ENCODE data around the gene NDUFAF8.

Gene NDUFAF8

DNA sequence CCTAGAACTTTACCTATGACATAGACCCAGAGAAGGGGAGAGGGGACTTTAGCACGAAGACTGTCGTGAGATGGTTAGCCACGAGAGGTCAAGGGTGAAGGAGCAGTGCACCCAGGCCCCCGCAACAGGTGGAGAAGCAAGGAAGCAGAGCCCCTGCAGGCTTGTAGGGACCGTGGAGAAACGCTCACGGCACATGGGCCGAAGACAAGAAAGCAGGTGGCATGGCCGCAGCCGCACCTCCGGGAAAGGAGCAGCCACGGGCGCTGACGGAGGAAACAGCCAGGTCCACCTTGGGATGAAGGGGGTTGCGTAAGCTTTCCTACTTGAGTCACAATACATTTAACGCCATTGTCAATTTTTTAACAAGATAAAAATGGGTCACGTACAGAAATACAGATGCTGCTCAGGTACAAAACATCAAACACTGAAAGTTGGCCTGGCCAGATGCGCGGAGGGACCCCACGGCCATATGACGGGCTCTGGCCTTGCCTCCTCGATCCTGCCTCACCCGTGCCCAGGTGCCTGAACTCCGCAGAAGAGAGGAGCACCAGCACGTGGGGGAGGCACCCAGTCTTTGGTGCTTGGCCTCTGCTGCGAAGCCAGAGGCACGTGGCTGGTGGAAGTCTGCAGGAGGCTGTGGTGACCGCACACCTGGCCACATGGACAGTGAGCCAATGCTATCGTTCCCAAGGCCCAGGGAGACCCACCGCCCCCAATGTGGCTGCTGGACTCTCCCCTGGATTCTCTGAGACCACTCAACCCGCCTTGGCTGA lies 34.8 kb downstream of the NDUFAF8 start:
- no peak for DNase-seq (ENCODE audit: low read depth in 2 of 2)

DNA sequence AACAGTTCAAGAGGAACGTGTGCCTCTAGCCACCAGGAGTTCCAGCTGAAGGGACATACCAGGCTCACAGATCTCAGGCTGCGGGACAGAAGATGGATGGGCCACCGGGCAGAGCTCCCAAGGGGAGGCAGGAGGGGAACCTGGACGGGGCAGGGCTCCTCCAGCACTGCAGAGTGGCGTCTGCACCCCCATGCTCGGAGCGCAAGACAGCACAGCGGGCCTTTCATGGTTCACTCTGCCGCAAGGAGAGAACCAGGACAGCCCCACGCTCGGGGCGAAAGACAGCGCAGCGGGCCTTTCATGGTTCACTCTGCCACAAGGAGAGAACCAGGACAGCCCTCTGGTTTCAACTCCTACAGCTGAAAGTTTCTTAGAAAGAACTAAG lies 35.3 kb downstream of the NDUFAF8 start:
- DNase-seq (ENCODE audit: low read depth in 2 of 2): no peak

DNA sequence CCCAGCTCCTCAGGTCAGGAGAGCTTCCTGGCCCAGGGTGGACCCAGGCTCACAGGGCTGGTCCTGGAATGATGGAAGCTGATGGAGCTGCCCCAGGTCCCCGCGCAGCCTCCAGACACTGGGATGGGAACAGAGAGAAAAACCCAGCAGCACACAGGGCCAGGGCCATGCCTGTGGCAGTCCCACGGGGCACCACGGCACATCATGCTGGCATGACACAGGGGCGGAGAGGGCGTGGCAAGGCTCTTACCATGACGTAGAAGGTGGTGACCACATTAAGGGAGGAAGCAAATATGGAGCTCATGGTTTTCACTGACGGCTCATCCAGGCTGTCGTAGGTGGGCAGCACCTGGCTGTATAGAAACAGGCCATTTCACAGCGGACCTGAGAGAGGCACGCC lies 37.7 kb downstream of the NDUFAF8 start:
- DNase-seq (ENCODE audit: low read depth in 2 of 2): no peak

DNA sequence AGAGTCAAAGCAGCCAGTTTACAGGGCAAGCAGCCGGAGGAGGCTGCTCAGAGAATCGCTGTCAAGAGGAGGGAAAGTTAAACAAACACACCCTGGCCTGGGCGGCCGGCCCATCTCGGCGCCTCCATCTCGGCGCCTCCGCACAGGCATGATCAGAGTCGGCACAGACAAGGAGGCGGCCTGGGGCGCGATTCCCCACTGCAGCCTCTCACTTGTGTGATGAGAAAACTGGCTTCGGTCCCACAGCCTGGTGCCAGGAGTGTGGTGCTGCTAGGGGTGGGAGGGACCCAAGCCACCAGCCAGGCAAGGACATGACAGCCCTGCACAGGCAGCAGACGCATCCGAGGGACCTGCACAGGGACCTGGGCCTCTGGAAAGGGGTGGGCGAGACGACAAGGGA lies 38.3 kb downstream of the NDUFAF8 start:
- DNase-seq (ENCODE audit: low read depth in 2 of 2): no peak

DNA sequence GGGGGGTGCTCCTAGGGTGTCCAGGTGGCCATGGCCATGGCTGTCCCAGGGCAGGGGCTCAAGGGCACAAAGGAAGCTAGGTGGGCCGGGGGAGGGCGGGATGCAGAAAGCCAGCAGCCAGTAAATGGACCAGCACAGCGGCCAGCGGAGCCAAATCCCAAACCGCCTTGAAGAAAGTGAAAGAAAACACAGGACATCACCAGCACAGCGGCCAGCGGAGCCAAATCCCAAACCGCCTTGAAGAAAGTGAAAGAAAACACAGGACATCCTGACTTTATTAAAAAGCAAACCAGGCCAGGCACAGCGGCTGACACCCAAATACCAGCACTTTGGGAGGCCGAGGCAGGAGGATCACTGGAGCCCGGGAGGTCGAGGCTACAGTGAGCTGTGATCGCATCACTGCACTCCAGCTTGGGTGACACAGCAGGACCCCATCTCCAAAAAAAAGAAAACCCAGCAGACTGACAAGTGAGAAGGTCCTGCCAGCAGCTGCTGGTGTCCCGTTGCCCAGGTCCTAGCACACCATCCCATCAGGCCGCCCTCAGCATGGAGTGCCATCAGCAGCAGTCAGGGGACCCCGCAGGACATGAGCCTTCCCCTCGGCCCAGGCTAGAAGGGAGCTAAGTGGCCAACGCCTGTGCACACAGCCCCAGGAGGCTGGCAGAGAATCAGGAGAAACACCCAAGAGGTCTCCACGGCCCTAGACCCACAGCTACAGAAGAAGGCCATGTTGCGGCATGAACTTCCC lies 39.0 kb downstream of the NDUFAF8 start:
- no peak for DNase-seq (ENCODE audit: low read depth in 2 of 2)

DNA sequence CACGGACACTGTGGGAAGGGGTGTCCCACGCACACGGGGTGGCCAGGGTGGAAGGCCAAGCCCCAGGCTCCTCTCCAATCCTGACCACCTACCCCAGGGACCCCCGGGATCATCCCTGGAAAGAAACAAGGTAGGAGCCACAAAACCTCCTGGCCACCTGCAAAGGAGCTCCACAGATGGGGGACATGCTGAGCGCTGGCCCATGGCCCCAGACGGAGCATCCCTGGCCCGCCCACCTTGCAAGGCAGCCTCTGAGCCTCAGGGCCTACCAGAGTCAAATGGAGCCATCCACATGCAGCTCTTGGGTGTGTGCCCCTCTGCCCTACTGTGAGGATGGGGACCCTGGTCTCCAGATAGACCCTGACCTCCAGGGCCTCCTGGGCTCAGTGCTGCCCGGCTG lies 39.7 kb downstream of the NDUFAF8 start:
- no peak for DNase-seq (ENCODE audit: low read depth in 2 of 2)

DNA sequence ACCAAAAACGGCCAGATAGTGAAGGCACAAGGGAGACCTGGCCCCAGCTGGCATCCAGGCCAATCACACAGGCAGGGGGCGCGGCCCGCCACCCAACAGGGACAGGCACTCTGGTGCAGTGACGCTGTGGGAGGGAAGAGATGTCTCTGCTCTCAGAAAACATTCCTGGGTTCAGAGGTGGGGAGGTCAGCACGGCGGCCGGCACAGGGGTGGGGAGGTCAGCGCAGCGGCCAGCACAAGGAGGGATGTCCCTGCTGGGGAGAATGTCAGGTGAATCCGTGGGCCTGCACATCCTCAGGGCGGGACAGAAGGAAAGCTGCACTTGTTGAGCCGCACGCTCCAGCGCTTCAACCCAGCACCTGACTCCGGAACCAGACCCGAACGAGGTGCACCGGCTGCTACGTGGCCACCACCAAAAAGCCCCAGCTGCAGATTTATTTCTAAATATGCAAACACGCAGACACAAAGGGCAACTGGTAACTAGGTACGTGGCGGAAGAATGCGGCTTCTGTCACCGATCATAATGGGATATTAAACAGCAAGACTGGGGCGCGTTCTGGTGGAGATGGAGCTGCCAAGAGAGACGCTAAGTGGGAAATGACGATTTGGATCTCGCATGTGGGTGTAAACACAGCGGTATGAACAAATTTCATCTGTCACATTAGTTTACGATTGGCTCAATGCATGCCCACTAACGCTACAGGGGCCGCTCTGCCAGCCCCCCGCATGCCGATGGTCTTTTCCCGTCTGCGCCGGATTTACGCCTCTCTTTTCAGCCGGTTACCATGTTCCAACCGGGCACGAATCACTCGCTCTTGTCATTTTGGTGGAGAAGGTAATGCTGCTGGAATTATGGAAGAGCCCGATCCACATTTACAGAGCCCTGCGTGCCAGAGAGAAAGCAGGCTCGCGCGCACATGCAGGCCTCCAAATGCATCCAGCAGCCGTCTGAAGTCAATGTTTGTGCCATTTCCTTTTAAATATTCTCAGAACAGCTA lies 40.5 kb downstream of the NDUFAF8 start:
- DNase-seq (ENCODE audit: low read depth in 2 of 2): no peak

DNA sequence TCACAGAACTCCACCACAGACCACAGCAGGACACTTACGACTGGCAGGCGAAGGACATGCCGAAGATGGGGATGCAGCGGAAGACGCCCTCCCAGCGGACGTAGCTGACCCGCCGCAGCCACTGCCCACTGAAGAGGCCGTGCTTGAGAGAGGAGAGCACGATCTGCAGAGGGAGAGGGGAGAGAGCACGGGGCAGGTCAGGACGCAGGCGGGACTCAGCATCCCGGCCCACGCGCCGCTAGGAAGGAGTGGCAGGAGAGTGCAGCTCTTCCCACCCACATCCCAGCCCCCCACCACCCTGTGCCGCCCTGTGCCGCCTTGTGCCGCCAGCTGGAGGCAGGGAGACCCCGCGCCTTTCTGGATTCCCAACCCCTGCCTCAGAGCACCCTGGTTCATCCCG lies 41.5 kb downstream of the NDUFAF8 start:
- no peak for DNase-seq (ENCODE audit: low read depth in 2 of 2)

DNA sequence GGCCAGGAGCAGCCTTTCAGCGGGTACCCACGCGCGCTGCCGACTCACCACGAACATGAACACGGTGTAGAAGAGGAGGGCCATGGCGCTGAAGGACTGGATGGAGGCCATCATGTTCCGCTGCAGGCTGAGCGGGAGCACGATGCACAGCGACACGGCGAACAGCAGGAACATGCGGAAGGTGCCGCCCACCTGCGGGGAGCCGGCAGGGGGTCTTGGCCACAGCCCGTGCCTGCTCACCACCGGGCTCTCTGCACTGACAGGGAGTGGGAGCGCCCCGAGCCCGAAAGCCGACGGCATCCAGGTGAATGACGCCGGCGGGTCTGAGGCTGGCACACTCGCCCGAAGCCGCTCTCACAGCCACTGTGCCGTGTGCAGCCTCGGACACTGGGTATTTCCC lies 43.0 kb downstream of the NDUFAF8 start:
- no peak for DNase-seq (ENCODE audit: low read depth in 2 of 2)

DNA sequence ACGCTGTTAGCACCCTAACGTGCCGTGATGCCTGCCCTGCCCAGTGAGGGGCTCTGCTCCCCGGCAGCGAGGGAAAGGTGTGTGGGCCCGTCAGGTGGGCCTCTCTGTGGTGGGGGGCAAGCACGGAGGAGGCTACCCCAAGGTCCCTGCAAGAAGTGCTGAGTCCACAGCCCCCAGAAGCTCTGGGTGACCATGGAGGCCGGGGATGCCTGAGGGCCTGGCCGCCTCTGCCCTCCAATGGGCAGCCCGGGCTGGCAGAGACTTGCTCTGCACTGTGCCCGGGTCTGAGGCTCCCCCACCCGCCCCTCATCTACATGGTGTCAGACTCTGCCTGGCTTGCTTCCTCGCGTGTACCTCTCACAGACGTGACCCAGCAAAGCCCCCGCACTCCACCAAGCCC lies 43.8 kb downstream of the NDUFAF8 start:
- DNase-seq (ENCODE audit: low read depth in 2 of 2): no peak

DNA sequence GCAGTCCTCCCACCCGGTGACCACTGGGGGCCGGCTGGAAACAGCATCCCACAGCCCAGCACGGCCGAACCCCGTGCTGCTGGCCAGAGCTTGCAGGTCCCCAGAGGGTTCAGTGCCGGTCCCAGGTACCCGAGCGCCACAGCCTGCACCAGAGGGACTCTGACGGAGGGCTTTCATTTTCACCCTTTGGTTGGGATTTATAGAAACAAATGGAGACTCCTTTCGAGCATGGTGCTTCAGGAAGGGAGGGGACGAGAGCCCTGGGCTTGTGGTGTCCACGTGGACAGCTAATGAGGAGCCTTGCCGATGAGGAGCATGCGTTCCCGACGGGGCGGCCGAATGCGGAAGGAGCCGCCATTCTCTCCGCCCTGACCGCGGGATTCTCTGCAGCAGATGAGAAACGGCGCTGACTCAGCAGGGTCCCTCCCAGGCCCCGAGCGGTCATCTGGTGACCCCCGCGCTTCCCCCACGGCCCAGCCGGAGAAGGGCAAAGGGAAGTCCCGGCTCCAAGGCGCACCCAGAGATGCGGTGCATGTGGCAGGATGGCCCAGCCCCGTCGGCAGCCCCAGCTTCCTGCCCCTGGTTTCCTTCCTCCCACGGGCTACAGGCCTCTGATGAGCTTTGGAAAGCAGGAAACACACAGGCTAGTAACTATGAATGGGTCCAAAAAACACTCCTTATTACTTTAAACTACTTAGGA lies 46.2 kb downstream of the NDUFAF8 start:
- peak; percentile 51 to 61 for DNase-seq (ENCODE audit: low read depth in 2 of 2)

DNA sequence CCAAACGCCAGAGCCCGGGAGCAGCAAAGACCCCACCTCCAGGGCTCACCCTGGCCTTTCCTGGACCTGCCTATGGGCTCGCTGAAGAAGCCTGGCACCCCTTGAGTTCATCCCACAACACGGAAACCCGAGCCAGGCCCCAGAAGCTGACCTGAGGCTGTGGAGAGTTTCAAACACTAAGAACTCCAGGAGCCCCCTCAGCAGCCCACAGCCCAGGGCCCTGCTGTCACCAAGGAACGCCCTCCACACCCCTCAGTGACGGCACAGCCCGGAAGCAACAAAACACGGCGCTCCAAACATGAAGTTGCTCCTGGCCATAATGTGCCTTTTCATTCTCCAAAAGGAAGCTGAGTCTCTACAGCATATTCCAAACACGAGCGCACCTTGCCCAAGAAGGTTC lies 46.8 kb downstream of the NDUFAF8 start:
- DNase-seq (ENCODE audit: low read depth in 2 of 2): no peak

DNA sequence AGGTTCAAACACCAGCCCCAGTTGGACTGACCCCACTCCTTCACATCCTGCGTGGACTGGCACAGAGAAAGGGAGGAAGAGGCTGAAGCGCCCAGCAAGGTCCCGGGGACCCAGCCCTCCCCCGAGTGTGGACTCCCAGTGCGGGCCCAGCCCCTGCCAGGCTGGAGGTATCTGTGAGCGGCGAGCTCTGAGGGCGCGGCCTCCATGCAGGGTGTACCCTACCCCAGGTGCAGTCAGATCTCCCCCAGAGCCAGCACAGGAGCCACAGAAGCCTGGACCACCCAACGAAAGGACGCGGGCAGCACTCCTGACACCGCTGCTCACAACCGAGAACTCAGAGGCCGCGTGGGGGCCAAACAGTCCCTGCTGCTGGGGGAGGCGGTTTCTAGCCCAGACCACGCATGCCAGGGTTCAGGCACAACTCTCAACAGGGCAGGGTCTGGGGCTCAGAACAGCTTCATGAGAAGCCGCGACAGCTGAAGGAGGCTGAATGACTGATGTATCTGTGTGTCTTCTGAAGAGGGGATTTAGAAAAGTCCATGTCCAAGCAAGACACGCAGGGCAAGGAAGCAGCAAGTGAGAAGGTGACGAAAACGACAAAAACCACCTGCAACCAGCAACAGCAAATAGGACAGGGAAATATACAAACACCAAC lies 47.5 kb downstream of the NDUFAF8 start:
- no peak for DNase-seq (ENCODE audit: low read depth in 2 of 2)

DNA sequence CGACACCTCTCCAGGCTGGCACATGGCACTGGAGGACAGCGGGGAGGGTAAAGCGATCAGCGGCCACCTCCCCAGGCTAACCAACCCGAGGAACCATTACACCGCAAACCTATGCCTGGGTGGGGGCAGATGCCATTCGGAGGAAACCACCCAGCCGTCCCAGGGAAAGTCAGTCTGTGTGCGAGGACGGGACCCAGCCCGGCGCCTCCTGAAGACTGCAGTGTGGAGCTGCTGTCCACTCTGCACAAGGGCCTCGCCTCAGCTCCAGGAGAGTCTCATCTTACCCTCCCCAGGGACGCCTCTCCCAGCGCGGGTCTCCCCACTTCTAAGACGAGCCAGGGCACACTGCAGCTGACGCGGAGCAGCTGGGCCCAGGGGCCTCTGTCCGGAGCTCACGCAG lies 48.0 kb downstream of the NDUFAF8 start:
- DNase-seq (ENCODE audit: low read depth in 2 of 2): no peak

DNA sequence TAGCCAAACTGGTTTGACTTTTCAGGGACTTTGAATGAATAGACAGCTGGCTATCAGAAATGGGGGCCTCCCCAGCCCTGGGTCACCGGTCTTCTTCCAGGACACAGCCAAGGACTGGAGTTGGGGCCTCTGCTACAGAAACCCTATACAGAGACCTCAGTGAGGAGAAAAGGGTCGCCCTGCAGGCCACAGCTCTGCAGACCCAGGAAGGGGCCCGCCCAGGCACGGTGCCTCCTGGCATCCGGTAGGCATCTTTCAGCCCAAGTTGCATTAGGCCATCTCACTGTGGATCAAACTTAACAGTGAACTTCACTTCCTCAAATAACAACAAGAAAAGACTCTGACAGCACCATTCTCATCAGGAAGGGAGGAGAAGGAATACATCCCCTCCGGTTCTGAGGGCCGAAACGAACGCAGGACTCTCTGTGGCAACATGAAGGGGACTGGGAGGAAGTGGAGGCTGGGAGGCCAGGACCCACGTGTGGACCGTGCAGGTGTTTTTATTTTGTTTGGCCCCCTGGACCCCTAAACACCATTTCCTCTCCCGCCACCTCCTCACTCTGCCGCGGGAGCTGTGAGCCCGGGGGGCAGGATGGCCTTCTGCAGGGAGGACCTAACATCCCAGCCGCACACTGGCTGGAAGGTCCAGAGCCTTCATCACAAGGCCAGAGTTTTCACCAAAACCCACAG lies 48.8 kb downstream of the NDUFAF8 start:
- no peak for DNase-seq (ENCODE audit: low read depth in 2 of 2)

DNA sequence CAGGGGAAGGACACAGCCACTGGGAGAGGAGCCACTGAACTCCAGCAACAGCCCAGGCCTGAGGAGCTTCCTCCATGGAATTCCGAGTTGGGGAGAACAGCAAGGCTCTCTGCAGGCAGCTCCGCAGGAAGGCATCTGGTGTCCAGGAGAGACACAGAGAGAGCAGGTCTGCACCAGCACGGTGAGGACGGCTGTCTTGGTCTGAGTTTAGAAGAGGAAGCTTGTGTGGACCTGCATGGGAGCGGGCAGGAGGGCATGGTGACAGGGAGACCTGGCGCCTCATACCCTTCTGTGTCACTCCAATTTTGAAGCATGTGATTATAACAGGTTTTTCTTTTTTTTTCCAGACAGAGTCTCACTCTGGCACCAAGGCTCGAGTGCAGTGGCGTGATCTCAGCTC lies 49.6 kb downstream of the NDUFAF8 start:
- DNase-seq (ENCODE audit: low read depth in 2 of 2): no peak

DNA sequence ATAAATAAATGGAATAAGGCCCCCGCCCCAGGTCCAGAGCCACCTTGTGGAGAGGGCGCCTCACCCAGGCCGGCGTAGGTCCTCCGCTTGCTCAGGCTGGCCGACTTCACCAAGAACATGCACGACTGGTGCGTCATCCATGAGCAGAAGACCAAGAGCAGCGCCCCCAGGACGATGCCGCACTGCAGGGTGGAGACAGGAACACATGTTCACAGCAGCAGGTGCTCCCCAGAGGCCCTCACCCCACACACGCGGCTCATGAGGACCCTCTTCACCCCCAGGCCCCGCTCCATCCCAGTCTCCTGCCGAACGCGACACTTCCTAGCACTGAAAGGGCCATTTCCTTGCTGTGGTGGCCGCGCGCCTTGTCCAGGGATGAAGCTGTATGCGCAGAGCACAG lies 50.5 kb downstream of the NDUFAF8 start:
- no peak for DNase-seq (ENCODE audit: low read depth in 2 of 2)

DNA sequence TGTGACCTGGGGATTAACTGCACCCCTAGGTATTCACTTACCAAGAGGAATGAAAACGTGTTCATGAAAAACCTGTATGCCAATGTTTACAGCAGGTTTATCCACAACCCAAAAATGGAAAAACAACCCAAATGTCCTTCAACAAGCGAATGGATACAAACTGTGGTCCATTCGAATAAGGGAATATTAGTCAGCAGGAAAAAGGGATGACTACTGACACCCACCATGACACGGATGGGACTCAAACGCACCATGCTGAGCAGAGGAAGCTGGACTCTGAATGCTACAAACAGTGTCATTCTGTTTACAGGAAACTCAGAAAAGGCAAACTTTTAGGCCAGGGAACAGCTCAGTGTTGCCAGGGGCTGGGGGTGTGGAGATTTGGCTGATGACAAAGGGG lies 51.1 kb downstream of the NDUFAF8 start:
- DNase-seq (ENCODE audit: low read depth in 2 of 2): no peak
